Heart right ventricle (tissue), 16 donors: Measurements from ENCODE around the gene CHST2. TPM values are rescaled to one million over a fixed set of nuclear protein-coding genes. Genes with fewer than 3 reads are reported as not detected.

ENCODE experiments used
- ATAC-seq, 8 donors: fragments of 200-7000 bp; cut with Tn5 transposase; one replicate each; pipeline ENCODE4 v1.9.1; 2020; ENCODE audit warnings: mild to moderate bottlenecking in 8 of 8, moderate library complexity in 8 of 8, moderate number of reproducible peaks in 1 of 8
- DNase-seq, 2 donors: peaks; one replicate each; pipeline ENCODE4 v3.0.0-alpha.2; 2020
- H3K27ac ChIP-seq, 10 donors: fragments of 200-600 bp; sonication (generic) in 2 of 10; one replicate each; pipeline versions ENCODE4 v1.5.0 to v1.8.0; 2020 to 2022; ENCODE audit warnings: mild to moderate bottlenecking in 3 of 10
- H3K27me3 ChIP-seq, 7 donors: fragments of 200-600 bp; one replicate each; pipeline ENCODE4 v1.8.0; 2021 to 2022; ENCODE audit warnings: mild to moderate bottlenecking in 2 of 7
- H3K36me3 ChIP-seq, 9 donors: fragments of 200-600 bp; sonication (generic) in 1 of 9; one replicate each; pipeline versions ENCODE4 v1.5.0 to v1.8.0; 2020 to 2022; ENCODE audit warnings: mild to moderate bottlenecking in 2 of 9
- H3K4me1 ChIP-seq, 9 donors: fragments of 200-600 bp; sonication (generic) in 1 of 9; one replicate each; pipeline versions ENCODE4 v1.5.0 to v1.8.0; 2020 to 2022; ENCODE audit warnings: mild to moderate bottlenecking in 4 of 9
- H3K4me3 ChIP-seq, 10 donors: fragments of 200-600 bp; sonication (generic) in 2 of 10; one replicate each; pipeline versions ENCODE4 v1.5.0 to v1.8.0; 2020 to 2022; ENCODE audit warnings: mild to moderate bottlenecking in 7 of 10, moderate library complexity in 2 of 10
- H3K9me3 ChIP-seq, 11 donors: fragments of 200-600 bp in 10 of 11; sonication (generic) in 2 of 11; one replicate each; pipeline versions ENCODE4 v1.5.0 to v1.8.0; 2013 to 2022; ENCODE audit warnings: mild to moderate bottlenecking in 2 of 11, control low read depth in 1 of 11, moderate library complexity in 1 of 11
- CTCF ChIP-seq, 9 donors: fragments of 200-600 bp; sonication (generic) in 2 of 9; IDR thresholded peaks; one replicate each; pipeline versions ENCODE4 v1.5.0 to v1.8.0; 2021 to 2022; ENCODE audit warnings: antibody characterized with exemption in 9 of 9, mild to moderate bottlenecking in 5 of 9, moderate library complexity in 1 of 9
- WGBS, 2 donors: extraction: QIAGEN DNeasy Blood & Tissue Kit; methylation state at CpG; one replicate each; pipeline ENCODE4 v1.1.7; 2013; ENCODE audit warnings: inconsistent platforms in 1 of 2; 5-methylcytosine and 5-hydroxymethylcytosine counted together
- intact Hi-C, 10 donors: fragments of 100-400 bp; cut with DNase I; formaldehyde crosslinking; loops; one replicate each; pipeline versions ENCODE4 v1.11.1 to v1.14.2; 2022
- polyA plus RNA-seq, 2 donors: library from polyadenylated mRNA; stranded (reverse); fragments of 200-250 nt; gene quantifications; one replicate each; pipeline ENCODE4 v1.2.3, GENCODE V29; 2013
- total RNA-seq, 10 donors: library from RNA; stranded (reverse); fragmentation: NEBNext Ultra II Directional in 3 of 10; extraction: Animal tissue kit (Norgen Biotek cat#: 25700) in 3 of 10; gene quantifications; one replicate each; pipeline versions ENCODE4 v1.2.1 to v1.2.4, GENCODE V29; 2021 to 2023
- donor health status: Arrhythmogenic right ventricular cardiomyopathy.
- donor health status: ischemic (EF 13 %, LVEDD 7.1; RV severe dilation, severe dysfunction).
- donor health status: healthy with polysubstance abuse.
- donor health status: DM: no; HTN: yes; CAD: no.
- donor health status: DM: no; HTN: no; CAD: no.
- donor health status: ischemic (EF 25% LVEDD 6.9; RV normal size, moderate dysfunction).
- donor health status: ischemic (EF 25% LVEDD 5.7; RV mildly dilated, moderate dysfunction).
- donor health status: healthy.
- donor health status: DM: yes; HTN: yes; CAD: no.
- donor health status: Ischemic cardiomyopathy.
- donor health status: ischemic (EF 35%, LVEDD 5.7; RV mildly dilated, moderate dysfunction).
- donor health status: nonischemic (EF 11% LVEDD 7.7; RV severe dilation, severe dysfunction).
- donor health status: DM: yes; HTN: yes; CAD: no.
- donor health status: PGD.
- donor health status: ischemic (EF 29% LVEDD 5.4; RV normal size, mild dysfunction).
- donor health status: nonischemic (EF 23%, LVEDD 6.1; RV moderate dilation, normal function).

The CHST2 gene
- total and polyA plus RNA-seq, 12 donors, result 0.44 to 7.0 (median 1.7) TPM

GRCh38 chr3:143098032-143098764 is 21.4 kb upstream of the CHST2 start:
- Histone ChIP-seq H3K36me3 (no peaks in the 10 kb centered on the region), H3K27me3 (no peaks in the 10 kb centered on the region), H3K4me1 (peaks cover 0 to 4% (median 0%) of the 10 kb centered on the region in 9 donors), H3K9me3 (no peaks in the 10 kb centered on the region), H3K27ac (no peak overlapping the region), H3K4me3 (no peak overlapping the region)
- no peak for DNase-seq
- no peak for TF ChIP-seq CTCF (IDR thresholded peaks at IDR 0.05)
- intact Hi-C loops, result loop anchor here in 1 of 10 donors (10.0 kb wide), 1 partner anchor 57 kb away; no protein-coding TSS in a partner anchor
- 87 to 89% methylated on average over 5 of the region's 5 CpGs for WGBS, 2 donors
- no peak for ATAC-seq

GRCh38 chr3:143099210-143099609 is 20.4 kb upstream of the CHST2 start:
- ATAC-seq (no peak), DNase-seq (no peak)
- no peaks in the 10 kb centered on the region for H3K36me3 ChIP-seq
- WGBS, 2 donors, result 72 to 79% methylated on average over 3 of the region's 3 CpGs
- intact Hi-C loops, result loop anchor here in 1 of 10 donors (10.0 kb wide), 1 partner anchor 56 kb away; no protein-coding TSS in a partner anchor
- TF ChIP-seq CTCF (IDR thresholded peaks at IDR 0.05), result no peak
- H3K4me3 ChIP-seq, result no peak overlapping the region
- peaks cover 0 to 5% (median 0%) of the 10 kb centered on the region in 11 donors for H3K9me3 ChIP-seq
- H3K4me1 ChIP-seq, result peaks cover 0 to 4% (median 0%) of the 10 kb centered on the region in 9 donors
- H3K27me3 ChIP-seq, result no peaks in the 10 kb centered on the region
- no peak overlapping the region for H3K27ac ChIP-seq

- no peak for ATAC-seq
- no peak for TF ChIP-seq CTCF (IDR thresholded peaks at IDR 0.05)
Observed at GRCh38 chr3:143099690-143100089, 19.9 kb upstream of the CHST2 start.

GRCh38 chr3:143100451-143100850 is 19.1 kb upstream of the CHST2 start:
- Histone ChIP-seq H3K27ac (no peak overlapping the region), H3K36me3 (no peaks in the 10 kb centered on the region), H3K4me3 (no peak overlapping the region), H3K4me1 (peaks cover 0 to 4% (median 0%) of the 10 kb centered on the region in 9 donors), H3K9me3 (peaks cover 0 to 18% (median 12%) of the 10 kb centered on the region in 11 donors), H3K27me3 (no peaks in the 10 kb centered on the region)
- intact Hi-C loops, result no loop called here
- no peak for TF ChIP-seq CTCF (IDR thresholded peaks at IDR 0.05)
- DNase-seq (no peak), ATAC-seq (no peak)
- WGBS, 2 donors, result 85 to 86% methylated on average over 6 of the region's 6 CpGs

More at GRCh38 chr3:143099690-143100089, 19.9 kb upstream of the CHST2 start:
- no peak for DNase-seq
- Histone ChIP-seq H3K27me3 (no peaks in the 10 kb centered on the region), H3K4me3 (no peak overlapping the region), H3K9me3 (peaks cover 0 to 10% (median 5%) of the 10 kb centered on the region in 11 donors), H3K36me3 (no peaks in the 10 kb centered on the region), H3K4me1 (peaks cover 0 to 4% (median 0%) of the 10 kb centered on the region in 9 donors), H3K27ac (no peak overlapping the region)
- WGBS, 2 donors, result 69 to 81% methylated on average over 2 of the region's 2 CpGs
- intact Hi-C loops, result loop anchor here in 1 of 10 donors (10.0 kb wide), 1 partner anchor 55 kb away; no protein-coding TSS in a partner anchor
